Ovary (tissue), 3 donors: ENCODE data around the gene FAM135A.

Experiments used
- CTCF ChIP-seq, 3 donors: fragments of 450-650 bp in 2 of 3; fragments of 200-600 bp in 1 of 3; IDR thresholded peaks; one replicate each; pipeline versions ENCODE4 v1.5.1 to v1.8.0; 2016 to 2022; ENCODE audit warnings: antibody characterized with exemption in 3 of 3, mild to moderate bottlenecking in 1 of 3
- EP300 ChIP-seq: sonication (generic); formaldehyde crosslinking; IDR thresholded peaks from one replicate; pipeline ENCODE4 v1.6.1; 2017; ENCODE audit warnings: antibody characterized with exemption
- POLR2A ChIP-seq: fragments of 450-650 bp; IDR thresholded peaks from one replicate; pipeline ENCODE4 v1.6.1; 2017; ENCODE audit warnings: antibody characterized with exemption, mild to moderate bottlenecking, moderate library complexity
- donor health status: DM: no; HTN: no; CAD: no.

- TF ChIP-seq CTCF (IDR thresholded peaks at IDR 0.05) (no peak), POLR2A (no peak), EP300 (no peak)
Observed at GRCh38 chr6:70557998-70558397, 144.7 kb downstream of the FAM135A start.
